Measurements from ENCODE around the gene OLR1.

The OLR1 gene

GRCh38 chr12:10151621-10152020 is 20.3 kb downstream of the OLR1 start:
- no peaks in the 10 kb centered on the region for H3K36me3 ChIP-seq (ENCODE audit: insufficient read depth, low read length)
- H3K9ac ChIP-seq (ENCODE audit: low read depth, low read length), result no peak overlapping the region
- H3K4me1 ChIP-seq (ENCODE audit: insufficient read depth, low read length), result no peaks in the 10 kb centered on the region
- H3K9me3 ChIP-seq (ENCODE audit: control insufficient read depth, insufficient read depth, low read length), result no peaks in the 10 kb centered on the region

- Histone ChIP-seq H3K9ac (ENCODE audit: low read depth, low read length) (no peak overlapping the region), H3K36me3 (ENCODE audit: insufficient read depth, low read length) (no peaks in the 10 kb centered on the region), H3K4me1 (ENCODE audit: insufficient read depth, low read length) (no peaks in the 10 kb centered on the region), H3K9me3 (ENCODE audit: control insufficient read depth, insufficient read depth, low read length) (no peaks in the 10 kb centered on the region)
Observed at GRCh38 chr12:10147714-10148403, 24.1 kb downstream of the OLR1 start.

- Histone ChIP-seq H3K9ac (ENCODE audit: low read depth, low read length) (no peak overlapping the region), H3K36me3 (ENCODE audit: insufficient read depth, low read length) (no peaks in the 10 kb centered on the region), H3K4me1 (ENCODE audit: insufficient read depth, low read length) (no peaks in the 10 kb centered on the region), H3K9me3 (ENCODE audit: control insufficient read depth, insufficient read depth, low read length) (no peaks in the 10 kb centered on the region)
Observed at GRCh38 chr12:10142976-10143589, 28.8 kb downstream of the OLR1 start.

GRCh38 chr12:10140001-10140400 is 31.9 kb downstream of the OLR1 start:
- no peaks in the 10 kb centered on the region for H3K36me3 ChIP-seq (ENCODE audit: insufficient read depth, low read length)
- H3K4me1 ChIP-seq (ENCODE audit: insufficient read depth, low read length), result 0 out of 2 replicates have a peak, but pooled peaks cover 2% of the 10 kb centered on the region
- H3K9ac ChIP-seq (ENCODE audit: low read depth, low read length), result no peak overlapping the region
- peaks cover 4% of the 10 kb centered on the region; the same call in 1 of the 2 replicates for H3K9me3 ChIP-seq (ENCODE audit: control insufficient read depth, insufficient read depth, low read length)

GRCh38 chr12:10136637-10137205 is 35.2 kb downstream of the OLR1 start:
- peaks cover 4% of the 10 kb centered on the region; the same call in 1 of the 2 replicates for H3K9me3 ChIP-seq (ENCODE audit: control insufficient read depth, insufficient read depth, low read length)
- no peak overlapping the region for H3K9ac ChIP-seq (ENCODE audit: low read depth, low read length)
- H3K4me1 ChIP-seq (ENCODE audit: insufficient read depth, low read length), result peaks cover 9% of the 10 kb centered on the region
- H3K36me3 ChIP-seq (ENCODE audit: insufficient read depth, low read length), result no peaks in the 10 kb centered on the region

GRCh38 chr12:10135126-10135525 is 36.8 kb downstream of the OLR1 start:
- Histone ChIP-seq H3K4me1 (ENCODE audit: insufficient read depth, low read length) (peaks cover 18% of the 10 kb centered on the region), H3K9ac (ENCODE audit: low read depth, low read length) (no peak overlapping the region), H3K36me3 (ENCODE audit: insufficient read depth, low read length) (no peaks in the 10 kb centered on the region), H3K9me3 (ENCODE audit: control insufficient read depth, insufficient read depth, low read length) (peaks cover 4% of the 10 kb centered on the region; the same call in 1 of the 2 replicates)

- no peaks in the 10 kb centered on the region for H3K36me3 ChIP-seq (ENCODE audit: insufficient read depth, low read length)
- peaks cover 4% of the 10 kb centered on the region; the same call in 1 of the 2 replicates for H3K9me3 ChIP-seq (ENCODE audit: control insufficient read depth, insufficient read depth, low read length)
- H3K4me1 ChIP-seq (ENCODE audit: insufficient read depth, low read length), result peaks cover 24% of the 10 kb centered on the region
- peak overlapping the region; percentile 6; the same call in 1 of the 2 replicates for H3K9ac ChIP-seq (ENCODE audit: low read depth, low read length)
Observed at GRCh38 chr12:10132850-10133370, 39.0 kb downstream of the OLR1 start.

- Histone ChIP-seq H3K9ac (ENCODE audit: low read depth, low read length) (no peak overlapping the region), H3K4me1 (ENCODE audit: insufficient read depth, low read length) (peaks cover 24% of the 10 kb centered on the region), H3K36me3 (ENCODE audit: insufficient read depth, low read length) (no peaks in the 10 kb centered on the region)
Observed at GRCh38 chr12:10131111-10131690, 40.7 kb downstream of the OLR1 start.

GRCh38 chr12:10130042-10130441 is 41.9 kb downstream of the OLR1 start, which contains the start of gene CLEC7A:
TSS of gene CLEC7A (minus strand) at chr12:10130199. CDS start at chr12:10130082, 117 bp downstream.
- Histone ChIP-seq H3K36me3 (ENCODE audit: insufficient read depth, low read length) (no peaks in the 10 kb centered on the region), H3K4me1 (ENCODE audit: insufficient read depth, low read length) (peaks cover 21% of the 10 kb centered on the region), H3K9me3 (ENCODE audit: control insufficient read depth, insufficient read depth, low read length) (no peaks in the 10 kb centered on the region), H3K9ac (ENCODE audit: low read depth, low read length) (no peak within 1 kb of the TSS)

More at GRCh38 chr12:10131111-10131690, 40.7 kb downstream of the OLR1 start:
- no peaks in the 10 kb centered on the region for H3K9me3 ChIP-seq (ENCODE audit: control insufficient read depth, insufficient read depth, low read length)

- Histone ChIP-seq H3K9ac (ENCODE audit: low read depth, low read length) (no peak overlapping the region), H3K36me3 (ENCODE audit: insufficient read depth, low read length) (no peaks in the 10 kb centered on the region), H3K4me1 (ENCODE audit: insufficient read depth, low read length) (peaks cover 21% of the 10 kb centered on the region), H3K9me3 (ENCODE audit: control insufficient read depth, insufficient read depth, low read length) (no peaks in the 10 kb centered on the region)
Observed at GRCh38 chr12:10128687-10129086, 43.2 kb downstream of the OLR1 start.

GRCh38 chr12:10126413-10126812 is 45.5 kb downstream of the OLR1 start:
- no peak overlapping the region for H3K9ac ChIP-seq (ENCODE audit: low read depth, low read length)
- H3K9me3 ChIP-seq (ENCODE audit: control insufficient read depth, insufficient read depth, low read length), result no peaks in the 10 kb centered on the region
- H3K4me1 ChIP-seq (ENCODE audit: insufficient read depth, low read length), result peaks cover 13% of the 10 kb centered on the region
- H3K36me3 ChIP-seq (ENCODE audit: insufficient read depth, low read length), result no peaks in the 10 kb centered on the region

GRCh38 chr12:10122689-10123088 is 49.2 kb downstream of the OLR1 start:
- no peaks in the 10 kb centered on the region for H3K9me3 ChIP-seq (ENCODE audit: control insufficient read depth, insufficient read depth, low read length)
- H3K36me3 ChIP-seq (ENCODE audit: insufficient read depth, low read length), result no peaks in the 10 kb centered on the region
- H3K4me1 ChIP-seq (ENCODE audit: insufficient read depth, low read length), result no peaks in the 10 kb centered on the region
- H3K9ac ChIP-seq (ENCODE audit: low read depth, low read length), result no peak overlapping the region

- Histone ChIP-seq H3K4me1 (ENCODE audit: insufficient read depth, low read length) (no peaks in the 10 kb centered on the region), H3K36me3 (ENCODE audit: insufficient read depth, low read length) (no peaks in the 10 kb centered on the region), H3K9me3 (ENCODE audit: control insufficient read depth, insufficient read depth, low read length) (no peaks in the 10 kb centered on the region), H3K9ac (ENCODE audit: low read depth, low read length) (no peak overlapping the region)
Observed at GRCh38 chr12:10121278-10121677, 50.7 kb downstream of the OLR1 start.

GRCh38 chr12:10119066-10119465 is 52.9 kb downstream of the OLR1 start:
- Histone ChIP-seq H3K4me1 (ENCODE audit: insufficient read depth, low read length) (no peaks in the 10 kb centered on the region), H3K36me3 (ENCODE audit: insufficient read depth, low read length) (no peaks in the 10 kb centered on the region), H3K9me3 (ENCODE audit: control insufficient read depth, insufficient read depth, low read length) (no peaks in the 10 kb centered on the region), H3K9ac (ENCODE audit: low read depth, low read length) (no peak overlapping the region)

Data from ES-I3 (cell line).